NB4 (cell line): Measurements from ENCODE around the gene TLCD1.

ENCODE experiments used
- CTCF ChIP-seq: IDR thresholded peaks from one replicate; pipeline ENCODE4 v1.5.1; 2012; ENCODE audit warnings: low read depth, low read length
- POLR2A ChIP-seq: IDR thresholded peaks from 2 replicates; pipeline ENCODE4 v1.6.1; 2011; ENCODE audit warnings: mild to moderate bottlenecking; ENCODE audit not compliant: insufficient read length; ENCODE audit errors: extremely low read depth

DNA sequence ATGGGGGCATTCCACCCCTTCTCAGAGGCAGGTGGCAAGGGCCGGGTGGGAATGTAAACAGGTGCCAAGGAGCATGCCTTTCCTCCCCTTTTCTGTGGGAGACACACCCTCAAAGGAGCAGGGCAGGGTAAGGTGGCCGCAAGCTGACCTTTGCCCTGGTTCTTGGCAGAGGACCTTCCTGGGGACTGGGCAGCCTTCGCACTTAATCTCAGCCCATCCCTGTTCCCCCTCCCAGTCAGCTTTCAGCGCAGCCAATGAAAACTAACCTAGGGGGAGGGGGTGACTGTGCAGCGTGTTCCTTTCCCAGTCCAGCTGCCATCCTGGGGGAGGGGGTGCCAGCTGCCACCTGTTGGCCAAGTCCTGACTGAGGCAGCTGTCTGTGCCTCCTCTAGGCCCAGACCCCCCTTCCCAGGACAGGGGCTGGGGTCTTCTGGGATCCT lies 20.6 kb upstream of the TLCD1 start:
- no peak for TF ChIP-seq CTCF
- TF ChIP-seq POLR2A: no peak
